Astrocyte (in vitro differentiated cells and primary cell): Measurements from ENCODE around the gene BARHL2. TPM values are rescaled to one million over a fixed set of nuclear protein-coding genes. Genes with fewer than 3 reads are reported as not detected.

ENCODE experiments used
- DNase-seq: peaks from one replicate; pipeline ENCODE4 v3.0.0-alpha.2; 2010; ENCODE audit warnings: low read depth
- FAIRE-seq: peaks from 2 replicates; lab custom pipeline; 2011; peaks lifted over from hg19 to GRCh38; lab: Jason Lieb, UNC
- H2AFZ ChIP-seq: 2 replicates; pipeline ENCODE4 v1.6.0; 2012; ENCODE audit warnings: low read depth, low read length, inconsistent platforms
- H3K27ac ChIP-seq: 2 replicates; pipeline ENCODE4 v1.5.1; 2011; ENCODE audit warnings: low read depth, low read length, inconsistent platforms
- H3K27me3 ChIP-seq: 2 replicates; pipeline ENCODE4 v1.6.0; 2011; ENCODE audit warnings: low read length, inconsistent platforms; ENCODE audit not compliant: insufficient read depth
- H3K36me3 ChIP-seq: 2 replicates; pipeline ENCODE4 v1.5.1; 2011; ENCODE audit warnings: low read length, inconsistent platforms; ENCODE audit not compliant: insufficient read depth
- H3K4me1 ChIP-seq: 2 replicates; pipeline ENCODE4 v1.5.1; 2011; ENCODE audit warnings: low read length, inconsistent platforms; ENCODE audit not compliant: insufficient read depth
- H3K4me2 ChIP-seq: 2 replicates; pipeline ENCODE4 v1.6.0; 2012; ENCODE audit warnings: low read length, inconsistent platforms
- H3K4me3 ChIP-seq: 2 replicates; pipeline ENCODE4 v1.5.1; 2011; ENCODE audit warnings: low read depth, mild to moderate bottlenecking, low read length, inconsistent platforms; ENCODE audit not compliant: insufficient read depth
- H3K79me2 ChIP-seq: 2 replicates; pipeline ENCODE4 v1.6.0; 2012; ENCODE audit warnings: mild to moderate bottlenecking, low read length, inconsistent platforms; ENCODE audit not compliant: insufficient read depth
- H3K9ac ChIP-seq: 2 replicates; pipeline ENCODE4 v1.6.0; 2012; ENCODE audit warnings: mild to moderate bottlenecking, low read length, inconsistent platforms
- H3K9me3 ChIP-seq: 2 replicates; pipeline ENCODE4 v1.5.1; 2012; ENCODE audit warnings: low read depth, mild to moderate bottlenecking, low read length, inconsistent platforms; ENCODE audit not compliant: insufficient read depth
- H4K20me1 ChIP-seq: 2 replicates; pipeline ENCODE4 v1.6.0; 2012; ENCODE audit warnings: low read length, inconsistent platforms; ENCODE audit not compliant: insufficient read depth
- H3K27ac Mint-ChIP-seq: one replicate; pipeline ENCODE4 v1.8.0; 2021; ENCODE audit warnings: mild to moderate bottlenecking, mixed read lengths; ENCODE audit not compliant: unreplicated experiment
- H3K27me3 Mint-ChIP-seq: one replicate; pipeline ENCODE4 v1.8.0; 2021; ENCODE audit warnings: low read depth, mixed read lengths; ENCODE audit not compliant: unreplicated experiment
- H3K36me3 Mint-ChIP-seq: one replicate; pipeline ENCODE4 v1.8.0; 2021; ENCODE audit warnings: low read depth, mixed read lengths; ENCODE audit not compliant: unreplicated experiment
- H3K4me1 Mint-ChIP-seq: one replicate; pipeline ENCODE4 v1.8.0; 2021; ENCODE audit warnings: low read depth, mixed read lengths; ENCODE audit not compliant: unreplicated experiment
- H3K4me3 Mint-ChIP-seq: one replicate; pipeline ENCODE4 v1.8.0; 2021; ENCODE audit warnings: mild to moderate bottlenecking, moderate library complexity, mixed read lengths; ENCODE audit not compliant: unreplicated experiment
- H3K9me3 Mint-ChIP-seq: one replicate; pipeline ENCODE4 v1.8.0; 2021; ENCODE audit warnings: mild to moderate bottlenecking, mixed read lengths; ENCODE audit not compliant: unreplicated experiment
- EZH2 ChIP-seq: IDR thresholded peaks from 2 replicates; pipeline ENCODE4 v1.6.1; 2012; ENCODE audit warnings: mild to moderate bottlenecking, low read length, inconsistent platforms; ENCODE audit not compliant: insufficient read depth
- total RNA-seq: library from RNA; stranded (reverse); gene quantifications from 2 replicates; pipeline ENCODE4 v1.2.1, GENCODE V29; 2021
- TF ChIP-seq, protein P1 (sequence below): IDR thresholded peaks from 2 replicates; pipeline ENCODE4 v1.5.1; 2011; ENCODE audit warnings: low read depth, mild to moderate bottlenecking, inconsistent platforms, low read length, moderate library complexity; ENCODE audit not compliant: insufficient read depth

The BARHL2 gene
- total RNA-seq, 1 donor from 2014 or later, result not detected

DNA sequence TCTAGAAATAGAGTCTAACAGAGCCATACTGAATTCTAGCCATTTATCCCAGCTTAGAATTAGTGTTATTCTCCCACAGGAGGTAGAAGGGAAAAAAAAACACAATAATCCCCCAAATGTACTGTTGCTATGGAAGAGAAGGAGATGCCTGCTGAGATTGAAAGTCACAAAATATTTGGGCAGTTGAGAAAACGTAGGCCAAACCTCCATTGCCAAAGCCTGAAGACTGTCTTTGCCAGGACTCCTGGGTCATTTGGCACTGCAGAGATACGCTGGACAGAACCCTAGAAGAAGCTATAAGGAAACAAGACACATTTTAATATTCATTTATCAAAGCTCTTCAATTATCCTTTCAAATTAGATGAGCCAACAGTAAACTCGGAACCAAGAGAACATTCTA lies 22.3 kb downstream of the BARHL2 start:
- Histone ChIP-seq H3K4me2 (no peak overlapping the region), H3K9me3 (no peaks in the 10 kb centered on the region), H3K27ac (no peak overlapping the region), H3K27me3 (no peaks in the 10 kb centered on the region), H3K79me2 (no peaks in the 10 kb centered on the region), H3K4me3 (no peak overlapping the region), H4K20me1 (no peaks in the 10 kb centered on the region), H2AFZ (no peak overlapping the region), H3K36me3 (no peaks in the 10 kb centered on the region), H3K9ac (no peak overlapping the region), H3K4me1 (no peaks in the 10 kb centered on the region)
- H3K9me3 Mint-ChIP-seq, result no peaks in the 10 kb centered on the region
- H3K36me3 Mint-ChIP-seq, result no peaks in the 10 kb centered on the region
- no peak overlapping the region for H3K4me3 Mint-ChIP-seq
- no peak for DNase-seq
- FAIRE-seq, result no peak
- TF ChIP-seq, protein P1, sequence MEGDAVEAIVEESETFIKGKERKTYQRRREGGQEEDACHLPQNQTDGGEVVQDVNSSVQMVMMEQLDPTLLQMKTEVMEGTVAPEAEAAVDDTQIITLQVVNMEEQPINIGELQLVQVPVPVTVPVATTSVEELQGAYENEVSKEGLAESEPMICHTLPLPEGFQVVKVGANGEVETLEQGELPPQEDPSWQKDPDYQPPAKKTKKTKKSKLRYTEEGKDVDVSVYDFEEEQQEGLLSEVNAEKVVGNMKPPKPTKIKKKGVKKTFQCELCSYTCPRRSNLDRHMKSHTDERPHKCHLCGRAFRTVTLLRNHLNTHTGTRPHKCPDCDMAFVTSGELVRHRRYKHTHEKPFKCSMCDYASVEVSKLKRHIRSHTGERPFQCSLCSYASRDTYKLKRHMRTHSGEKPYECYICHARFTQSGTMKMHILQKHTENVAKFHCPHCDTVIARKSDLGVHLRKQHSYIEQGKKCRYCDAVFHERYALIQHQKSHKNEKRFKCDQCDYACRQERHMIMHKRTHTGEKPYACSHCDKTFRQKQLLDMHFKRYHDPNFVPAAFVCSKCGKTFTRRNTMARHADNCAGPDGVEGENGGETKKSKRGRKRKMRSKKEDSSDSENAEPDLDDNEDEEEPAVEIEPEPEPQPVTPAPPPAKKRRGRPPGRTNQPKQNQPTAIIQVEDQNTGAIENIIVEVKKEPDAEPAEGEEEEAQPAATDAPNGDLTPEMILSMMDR, result no peak
- no peak for TF ChIP-seq EZH2
- H3K27me3 Mint-ChIP-seq, result peaks cover 7% of the 10 kb centered on the region
- H3K4me1 Mint-ChIP-seq, result no peaks in the 10 kb centered on the region
- no peak overlapping the region for H3K27ac Mint-ChIP-seq

DNA sequence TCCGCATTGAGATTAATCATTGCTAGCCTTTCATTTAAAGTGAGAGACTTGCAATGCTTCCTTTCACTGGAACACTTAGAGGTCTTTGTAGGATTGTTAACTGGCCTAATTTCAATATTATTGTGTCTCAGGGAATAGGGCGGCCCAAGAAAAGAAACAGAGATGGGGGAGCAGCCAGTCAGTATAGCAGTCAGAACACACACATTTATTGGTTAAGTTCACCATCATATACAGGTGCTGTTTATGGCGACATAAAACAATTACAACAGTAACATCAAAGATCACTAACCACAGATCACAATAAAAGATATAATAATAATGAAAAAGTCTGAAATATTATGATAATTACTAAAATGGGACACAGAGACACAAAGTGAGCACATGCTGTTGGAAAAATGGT lies 29.4 kb downstream of the BARHL2 start:
- no peaks in the 10 kb centered on the region for H3K9me3 ChIP-seq
- FAIRE-seq (no peak), DNase-seq (no peak)
- no peaks in the 10 kb centered on the region for H3K27me3 ChIP-seq
- H4K20me1 ChIP-seq, result no peaks in the 10 kb centered on the region
- no peak overlapping the region for H3K4me3 Mint-ChIP-seq
- no peaks in the 10 kb centered on the region for H3K4me1 Mint-ChIP-seq
- no peak overlapping the region for H3K4me2 ChIP-seq
- H3K4me3 ChIP-seq, result no peak overlapping the region
- no peaks in the 10 kb centered on the region for H3K9me3 Mint-ChIP-seq
- no peak overlapping the region for H3K27ac ChIP-seq
- TF ChIP-seq EZH2, result no peak
- TF ChIP-seq, protein P1, result no peak
- no peaks in the 10 kb centered on the region for H3K36me3 Mint-ChIP-seq
- no peaks in the 10 kb centered on the region for H3K4me1 ChIP-seq
- H2AFZ ChIP-seq, result no peak overlapping the region
- H3K9ac ChIP-seq, result no peak overlapping the region
- H3K79me2 ChIP-seq, result no peaks in the 10 kb centered on the region
- H3K27ac Mint-ChIP-seq, result no peak overlapping the region
- no peaks in the 10 kb centered on the region for H3K36me3 ChIP-seq
- H3K27me3 Mint-ChIP-seq, result peaks cover 2% of the 10 kb centered on the region

DNA sequence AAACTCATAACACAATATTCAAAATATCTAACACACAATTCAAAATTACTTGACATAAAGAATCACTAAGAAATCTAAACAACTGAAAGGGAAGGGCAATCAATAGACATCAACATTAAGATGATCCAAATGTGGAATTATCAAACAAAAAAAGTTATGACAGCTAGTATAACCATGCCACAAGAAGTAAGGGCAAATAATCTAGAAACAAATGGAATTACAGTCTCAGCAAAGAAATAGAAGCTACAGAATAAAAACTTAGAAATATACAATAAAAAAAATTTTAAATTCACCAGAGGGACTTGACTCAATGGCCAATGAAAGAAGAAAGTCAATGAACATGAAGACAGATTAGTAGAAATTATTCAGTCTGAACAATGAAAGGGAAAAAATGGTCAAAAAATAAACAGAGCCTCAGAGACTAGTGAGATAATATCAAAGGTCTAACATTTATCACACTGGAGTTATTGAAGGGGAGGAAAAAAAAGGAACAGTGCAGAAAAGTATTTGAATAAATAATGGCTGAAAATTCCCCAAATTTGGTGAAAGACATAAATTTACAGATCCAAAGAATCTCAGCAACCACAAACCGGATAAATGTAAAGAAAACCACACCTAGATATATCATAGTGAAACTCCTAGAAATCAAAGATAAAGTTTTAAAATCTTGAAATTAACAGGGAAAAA lies 41.8 kb downstream of the BARHL2 start:
- FAIRE-seq, result no peak

More for the DNA sequence above, 41.8 kb downstream of the BARHL2 start:
- no peaks in the 10 kb centered on the region for H3K27me3 ChIP-seq
- DNase-seq, result no peak
- no peak overlapping the region for H3K9ac ChIP-seq
- Mint-ChIP-seq H3K36me3 (no peaks in the 10 kb centered on the region), H3K4me3 (no peak overlapping the region), H3K9me3 (peaks cover 5% of the 10 kb centered on the region), H3K27me3 (no peaks in the 10 kb centered on the region), H3K4me1 (peaks cover 9% of the 10 kb centered on the region), H3K27ac (no peak overlapping the region)
- TF ChIP-seq, protein P1, result no peak
- no peak for TF ChIP-seq EZH2
- H3K4me2 ChIP-seq, result no peak overlapping the region
- H3K79me2 ChIP-seq, result no peaks in the 10 kb centered on the region
- H3K9me3 ChIP-seq, result no peaks in the 10 kb centered on the region
- no peak overlapping the region for H3K4me3 ChIP-seq
- no peak overlapping the region for H2AFZ ChIP-seq
- no peaks in the 10 kb centered on the region for H4K20me1 ChIP-seq
- no peak overlapping the region for H3K27ac ChIP-seq
- no peaks in the 10 kb centered on the region for H3K4me1 ChIP-seq
- H3K36me3 ChIP-seq, result no peaks in the 10 kb centered on the region
